B cell (primary cell): Measurements from ENCODE around the gene HBZ.

Experiments used
- EZH2 ChIP-seq: IDR thresholded peaks from 2 replicates; pipeline ENCODE4 v1.6.1; 2012; ENCODE audit warnings: borderline replicate concordance, low read depth, mild to moderate bottlenecking, moderate library complexity, low read length; ENCODE audit not compliant: insufficient read depth, poor library complexity, severe bottlenecking
- TF ChIP-seq, protein P1 (sequence below): fragments of 200-600 bp; IDR thresholded peaks from one replicate; pipeline ENCODE4 v1.8.0; 2022; ENCODE audit warnings: antibody characterized with exemption, mild to moderate bottlenecking

DNA sequence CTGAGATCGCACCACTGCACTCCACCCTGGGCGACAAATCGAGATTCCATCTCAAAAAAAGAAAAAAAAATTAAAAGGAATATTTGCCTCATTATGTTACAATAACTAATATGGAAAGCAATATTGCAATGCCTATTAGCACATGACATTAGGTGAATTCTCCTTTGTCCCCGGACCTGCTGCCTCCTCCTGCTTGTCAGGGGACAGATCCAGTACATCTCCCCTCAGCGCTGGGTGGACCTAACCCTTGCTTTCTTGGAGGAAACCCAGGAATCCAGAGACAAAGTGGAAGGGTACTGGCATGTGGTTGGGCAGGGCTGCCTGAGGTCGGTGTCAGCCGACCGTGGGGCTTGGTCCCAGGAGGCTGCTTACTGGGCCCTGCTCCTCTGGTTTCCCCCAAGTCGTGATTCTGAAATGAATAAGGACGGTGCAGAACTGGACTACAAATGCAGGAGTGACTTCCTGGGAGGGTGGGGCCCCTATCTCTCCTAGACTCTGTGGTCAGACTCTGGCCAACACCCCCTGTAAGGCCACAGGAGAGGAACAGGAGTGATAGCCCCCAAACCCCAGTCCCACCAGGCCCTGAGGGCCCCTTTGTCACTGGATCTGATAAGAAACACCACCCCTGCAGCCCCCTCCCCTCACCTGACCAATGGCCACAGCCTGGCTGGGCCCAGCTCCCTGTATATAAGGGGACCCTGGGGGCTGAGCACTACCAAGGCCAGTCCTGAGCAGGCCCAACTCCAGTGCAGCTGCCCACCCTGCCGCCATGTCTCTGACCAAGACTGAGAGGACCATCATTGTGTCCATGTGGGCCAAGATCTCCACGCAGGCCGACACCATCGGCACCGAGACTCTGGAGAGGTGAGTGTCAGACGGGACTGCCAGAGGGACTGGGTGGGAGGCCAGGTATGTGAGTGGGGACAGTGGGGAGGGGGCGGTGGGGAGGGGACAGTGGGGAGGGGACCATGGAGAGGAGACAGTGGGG, at the start of gene HBZ:
- TF ChIP-seq, protein P1, sequence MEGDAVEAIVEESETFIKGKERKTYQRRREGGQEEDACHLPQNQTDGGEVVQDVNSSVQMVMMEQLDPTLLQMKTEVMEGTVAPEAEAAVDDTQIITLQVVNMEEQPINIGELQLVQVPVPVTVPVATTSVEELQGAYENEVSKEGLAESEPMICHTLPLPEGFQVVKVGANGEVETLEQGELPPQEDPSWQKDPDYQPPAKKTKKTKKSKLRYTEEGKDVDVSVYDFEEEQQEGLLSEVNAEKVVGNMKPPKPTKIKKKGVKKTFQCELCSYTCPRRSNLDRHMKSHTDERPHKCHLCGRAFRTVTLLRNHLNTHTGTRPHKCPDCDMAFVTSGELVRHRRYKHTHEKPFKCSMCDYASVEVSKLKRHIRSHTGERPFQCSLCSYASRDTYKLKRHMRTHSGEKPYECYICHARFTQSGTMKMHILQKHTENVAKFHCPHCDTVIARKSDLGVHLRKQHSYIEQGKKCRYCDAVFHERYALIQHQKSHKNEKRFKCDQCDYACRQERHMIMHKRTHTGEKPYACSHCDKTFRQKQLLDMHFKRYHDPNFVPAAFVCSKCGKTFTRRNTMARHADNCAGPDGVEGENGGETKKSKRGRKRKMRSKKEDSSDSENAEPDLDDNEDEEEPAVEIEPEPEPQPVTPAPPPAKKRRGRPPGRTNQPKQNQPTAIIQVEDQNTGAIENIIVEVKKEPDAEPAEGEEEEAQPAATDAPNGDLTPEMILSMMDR = no peak
- TF ChIP-seq EZH2 = no peak
